OCI-LY1 (cell line): ENCODE results near the gene NEURL4.

Experiments
- EZH2 ChIP-seq: fragments of 200-600 bp; sonication (generic), shearing (Covaris generic); IDR thresholded peaks from 2 replicates; pipeline ENCODE4 v1.8.0; 2017; ENCODE audit warnings: borderline replicate concordance, mixed run types, mild to moderate bottlenecking, antibody characterized with exemption, low read length, moderate library complexity, mixed read lengths
- TF ChIP-seq, protein P1 (sequence below): fragments of 200-600 bp; sonication (generic), shearing (Covaris generic); IDR thresholded peaks from 2 replicates; pipeline ENCODE4 v1.5.1; 2017; ENCODE audit warnings: mild to moderate bottlenecking, antibody characterized with exemption, low read length, moderate library complexity, mixed read lengths

DNA sequence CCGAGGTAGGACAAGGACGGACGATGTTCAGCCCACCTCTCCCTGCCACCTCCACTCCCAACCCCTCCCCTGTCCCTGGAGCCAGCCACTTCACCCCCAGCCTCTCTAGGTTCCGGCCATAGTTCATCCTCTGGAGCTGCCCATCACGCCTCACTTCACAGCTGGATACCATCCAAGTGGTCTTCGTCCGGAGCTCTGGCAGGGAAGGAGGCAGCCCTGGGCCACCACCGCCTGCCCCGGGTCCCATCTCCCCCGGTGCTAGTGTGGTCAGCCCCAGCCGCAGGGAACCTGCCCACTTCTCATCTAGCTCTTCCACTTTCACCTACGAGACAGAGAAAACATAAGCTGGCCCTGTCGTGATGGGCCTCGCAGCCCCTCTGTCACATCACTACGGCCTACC is 7.7 kb downstream of the NEURL4 start:
- TF ChIP-seq, protein P1, sequence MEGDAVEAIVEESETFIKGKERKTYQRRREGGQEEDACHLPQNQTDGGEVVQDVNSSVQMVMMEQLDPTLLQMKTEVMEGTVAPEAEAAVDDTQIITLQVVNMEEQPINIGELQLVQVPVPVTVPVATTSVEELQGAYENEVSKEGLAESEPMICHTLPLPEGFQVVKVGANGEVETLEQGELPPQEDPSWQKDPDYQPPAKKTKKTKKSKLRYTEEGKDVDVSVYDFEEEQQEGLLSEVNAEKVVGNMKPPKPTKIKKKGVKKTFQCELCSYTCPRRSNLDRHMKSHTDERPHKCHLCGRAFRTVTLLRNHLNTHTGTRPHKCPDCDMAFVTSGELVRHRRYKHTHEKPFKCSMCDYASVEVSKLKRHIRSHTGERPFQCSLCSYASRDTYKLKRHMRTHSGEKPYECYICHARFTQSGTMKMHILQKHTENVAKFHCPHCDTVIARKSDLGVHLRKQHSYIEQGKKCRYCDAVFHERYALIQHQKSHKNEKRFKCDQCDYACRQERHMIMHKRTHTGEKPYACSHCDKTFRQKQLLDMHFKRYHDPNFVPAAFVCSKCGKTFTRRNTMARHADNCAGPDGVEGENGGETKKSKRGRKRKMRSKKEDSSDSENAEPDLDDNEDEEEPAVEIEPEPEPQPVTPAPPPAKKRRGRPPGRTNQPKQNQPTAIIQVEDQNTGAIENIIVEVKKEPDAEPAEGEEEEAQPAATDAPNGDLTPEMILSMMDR, result no peak
- TF ChIP-seq EZH2, result no peak
